Left lung (tissue), 10 donors: Measurements from ENCODE around the gene GALNTL6. TPM values are rescaled to one million over a fixed set of nuclear protein-coding genes. Genes with fewer than 3 reads are reported as not detected.

Experiments used
- ATAC-seq: fragments of 200-7000 bp; cut with Tn5 transposase; one replicate; pipeline ENCODE4 v1.9.1; 2020; ENCODE audit warnings: moderate library complexity
- DNase-seq, 4 donors: peaks; one replicate each; pipeline ENCODE4 v3.0.0-alpha.2; 2013 to 2020
- H3K27ac ChIP-seq, 2 donors: fragments of 200-600 bp; sonication (generic) in 1 of 2; one replicate each; pipeline versions ENCODE4 v1.5.0 to v1.8.0; 2020 to 2021
- H3K27me3 ChIP-seq, 2 donors: fragments of 200-600 bp; sonication (generic) in 1 of 2; one replicate each; pipeline versions ENCODE4 v1.5.0 to v1.8.0; 2020 to 2021
- H3K36me3 ChIP-seq, 2 donors: fragments of 200-600 bp; sonication (generic) in 1 of 2; one replicate each; pipeline versions ENCODE4 v1.5.0 to v1.8.0; 2020 to 2021
- H3K4me1 ChIP-seq, 2 donors: fragments of 200-600 bp; one replicate each; pipeline ENCODE4 v1.8.0; 2021
- H3K4me3 ChIP-seq, 2 donors: fragments of 200-600 bp; sonication (generic) in 1 of 2; one replicate each; pipeline versions ENCODE4 v1.5.0 to v1.8.0; 2020 to 2021; ENCODE audit warnings: mild to moderate bottlenecking in 1 of 2
- H3K9me3 ChIP-seq, 2 donors: fragments of 200-600 bp; sonication (generic) in 1 of 2; one replicate each; pipeline versions ENCODE4 v1.5.0 to v1.8.0; 2020 to 2021
- intact Hi-C, 2 donors: fragments of 100-400 bp; cut with DNase I; formaldehyde crosslinking; loops; one replicate each; pipeline versions ENCODE4 v1.11.2 to v1.14.2; 2022
- polyA plus RNA-seq, 6 donors: library from polyadenylated mRNA; unstranded; fragments of 120-200 nt; gene quantifications; one replicate each; pipeline ENCODE4 v1.2.1, GENCODE V29; 2013; ENCODE audit not compliant: insufficient read length in 6 of 6
- total RNA-seq, 2 donors: library from RNA; stranded (reverse); fragmentation: NEBNext Ultra II Directional; extraction: Animal tissue kit (Norgen Biotek cat#: 25700); gene quantifications; one replicate each; pipeline ENCODE4 v1.2.1, GENCODE V29; 2021
- TF ChIP-seq, protein P1 (sequence below), 2 donors: fragments of 200-600 bp; sonication (generic) in 1 of 2; IDR thresholded peaks; one replicate each; pipeline versions ENCODE4 v1.5.0 to v1.8.0; 2021; ENCODE audit warnings: antibody characterized with exemption in 2 of 2
- donor health status: DM: no; HTN: yes; CAD: no.
- donor health status: DM: no; HTN: no; CAD: no.

GALNTL6 gene
- total and polyA plus RNA-seq, 8 donors, result 0.11 to 0.16 (median 0.13) TPM; not detected in 5

DNA sequence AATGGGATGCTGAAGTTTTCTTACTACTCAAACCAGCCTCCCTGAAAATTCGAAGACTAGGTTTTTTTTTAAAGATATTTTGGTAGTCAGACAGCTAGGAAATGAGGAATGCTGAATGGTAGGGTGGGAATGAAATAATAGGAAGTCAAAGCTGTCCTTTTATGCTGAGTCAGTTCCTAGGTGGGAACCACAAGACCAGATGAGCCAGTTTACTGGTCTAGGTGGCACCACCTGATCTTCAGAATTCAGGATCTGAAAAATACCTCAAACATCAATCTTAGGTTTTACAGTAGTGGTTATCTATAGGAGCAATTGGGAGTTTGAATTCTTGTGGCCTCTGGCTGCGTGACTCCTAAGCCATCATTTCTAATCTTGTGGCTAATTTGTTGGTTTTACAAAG, 1172.3 kb downstream of the GALNTL6 start:
- no peak overlapping the region for H3K4me3 ChIP-seq
- intact Hi-C loops, result no loop called here
- no peaks in the 10 kb centered on the region for H3K36me3 ChIP-seq
- no peak for ATAC-seq
- no peaks in the 10 kb centered on the region for H3K4me1 ChIP-seq
- TF ChIP-seq, protein P1, sequence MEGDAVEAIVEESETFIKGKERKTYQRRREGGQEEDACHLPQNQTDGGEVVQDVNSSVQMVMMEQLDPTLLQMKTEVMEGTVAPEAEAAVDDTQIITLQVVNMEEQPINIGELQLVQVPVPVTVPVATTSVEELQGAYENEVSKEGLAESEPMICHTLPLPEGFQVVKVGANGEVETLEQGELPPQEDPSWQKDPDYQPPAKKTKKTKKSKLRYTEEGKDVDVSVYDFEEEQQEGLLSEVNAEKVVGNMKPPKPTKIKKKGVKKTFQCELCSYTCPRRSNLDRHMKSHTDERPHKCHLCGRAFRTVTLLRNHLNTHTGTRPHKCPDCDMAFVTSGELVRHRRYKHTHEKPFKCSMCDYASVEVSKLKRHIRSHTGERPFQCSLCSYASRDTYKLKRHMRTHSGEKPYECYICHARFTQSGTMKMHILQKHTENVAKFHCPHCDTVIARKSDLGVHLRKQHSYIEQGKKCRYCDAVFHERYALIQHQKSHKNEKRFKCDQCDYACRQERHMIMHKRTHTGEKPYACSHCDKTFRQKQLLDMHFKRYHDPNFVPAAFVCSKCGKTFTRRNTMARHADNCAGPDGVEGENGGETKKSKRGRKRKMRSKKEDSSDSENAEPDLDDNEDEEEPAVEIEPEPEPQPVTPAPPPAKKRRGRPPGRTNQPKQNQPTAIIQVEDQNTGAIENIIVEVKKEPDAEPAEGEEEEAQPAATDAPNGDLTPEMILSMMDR (IDR thresholded peaks at IDR 0.05), result no peak
- H3K27ac ChIP-seq, result no peak overlapping the region
- H3K27me3 ChIP-seq, result no peaks in the 10 kb centered on the region
- H3K9me3 ChIP-seq, result peaks cover 0 to 16% of the 10 kb centered on the region in 2 donors
- DNase-seq, result no peak

DNA sequence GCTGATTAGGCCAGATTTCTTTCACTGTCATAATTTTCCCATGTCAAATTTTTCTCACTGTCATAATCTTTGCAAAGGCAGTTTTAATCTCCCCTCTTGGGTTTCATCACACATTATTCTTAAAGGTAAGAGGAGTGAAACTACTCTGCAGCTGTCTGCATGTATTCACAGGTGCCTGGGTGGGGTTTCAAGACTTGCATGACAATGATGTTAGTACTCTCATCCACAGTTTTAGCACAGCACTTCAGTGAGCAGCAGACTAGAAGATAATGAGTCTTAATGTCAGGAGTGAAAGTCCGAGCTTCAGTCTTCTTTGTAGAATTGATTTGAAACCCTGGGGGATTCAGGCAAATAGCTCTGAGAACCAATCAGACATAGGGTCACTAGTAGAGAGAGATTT, 1172.9 kb downstream of the GALNTL6 start:
- H3K9me3 ChIP-seq, result peaks cover 0 to 16% of the 10 kb centered on the region in 2 donors
- TF ChIP-seq, protein P1 (IDR thresholded peaks at IDR 0.05), result no peak
- no peaks in the 10 kb centered on the region for H3K4me1 ChIP-seq
- H3K27ac ChIP-seq, result no peak overlapping the region
- no peaks in the 10 kb centered on the region for H3K27me3 ChIP-seq
- intact Hi-C loops, result no loop called here
- H3K4me3 ChIP-seq, result no peak overlapping the region
- H3K36me3 ChIP-seq, result no peaks in the 10 kb centered on the region
- no peak for ATAC-seq
- no peak for DNase-seq

GRCh38 chr4:172989984-172990820, 1177.0 kb downstream of the GALNTL6 start:
- Histone ChIP-seq H3K27ac (no peak overlapping the region), H3K9me3 (peaks cover 0 to 14% of the 10 kb centered on the region in 2 donors), H3K4me3 (no peak overlapping the region), H3K27me3 (no peaks in the 10 kb centered on the region), H3K36me3 (no peaks in the 10 kb centered on the region), H3K4me1 (no peaks in the 10 kb centered on the region)
- DNase-seq (no peak), ATAC-seq (peak; percentile 17)
- TF ChIP-seq, protein P1 (IDR thresholded peaks at IDR 0.05), result no peak
- intact Hi-C loops, result no loop called here

- intact Hi-C loops, result no loop called here
- no peaks in the 10 kb centered on the region for H3K27me3 ChIP-seq
- H3K4me1 ChIP-seq, result no peaks in the 10 kb centered on the region
- TF ChIP-seq, protein P1 (IDR thresholded peaks at IDR 0.05), result no peak
- no peak for DNase-seq
- H3K27ac ChIP-seq, result no peak overlapping the region
- no peaks in the 10 kb centered on the region for H3K36me3 ChIP-seq
- peak overlapping the region in 1 of 2 donors; percentile 3 for H3K4me3 ChIP-seq
- ATAC-seq, result no peak
- H3K9me3 ChIP-seq, result peaks cover 0 to 14% of the 10 kb centered on the region in 2 donors
Observed at GRCh38 chr4:172992648-172993378, 1179.6 kb downstream of the GALNTL6 start.

DNA sequence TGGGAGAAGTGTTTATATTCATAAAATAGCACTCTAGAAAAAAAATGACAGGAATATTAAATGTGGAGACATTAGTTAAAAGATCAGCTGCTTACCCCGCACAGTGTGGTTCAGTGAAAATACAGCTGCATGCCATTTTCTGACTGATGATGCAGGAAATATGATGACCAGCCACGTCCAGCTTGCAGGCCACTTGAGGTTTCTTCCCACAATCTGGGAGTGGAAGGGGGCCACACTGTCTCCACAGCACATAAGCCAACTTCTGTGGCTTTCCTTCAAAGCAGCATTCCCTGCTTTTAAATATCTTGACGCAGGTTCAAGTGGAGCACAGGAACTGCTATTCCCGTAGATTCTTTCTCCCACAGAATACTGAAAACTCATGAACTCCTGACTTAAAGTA, 1182.0 kb downstream of the GALNTL6 start:
- TF ChIP-seq, protein P1 (IDR thresholded peaks at IDR 0.05), result no peak
- DNase-seq, result no peak
- intact Hi-C loops, result no loop called here
- Histone ChIP-seq H3K4me1 (no peaks in the 10 kb centered on the region), H3K9me3 (no peaks in the 10 kb centered on the region), H3K4me3 (peak overlapping the region in 1 of 2 donors; percentile 2), H3K27ac (peak overlapping the region in 1 of 2 donors; percentile 10), H3K36me3 (no peaks in the 10 kb centered on the region), H3K27me3 (no peaks in the 10 kb centered on the region)
- ATAC-seq, result peak; percentile 27
